HG03342 (cell line): ENCODE results near the gene IMPACT.

Experiments
- ATAC-seq: cut with Tn5 transposase; IDR thresholded peaks from one replicate; pipeline ENCODE4 v1.9.1; 2021; ENCODE audit warnings: mild to moderate bottlenecking, moderate library complexity; ENCODE audit not compliant: unreplicated experiment

Gene IMPACT

GRCh38 chr18:24426398-24427294 is at the start of gene IMPACT:
Gene IMPACT (plus strand): TSS chr18:24426670. CDS start chr18:24426757, 87 bp downstream.
- peak; percentile 90 for ATAC-seq

- no peak for ATAC-seq
Measured at GRCh38 chr18:24378598-24378997, 47.9 kb upstream of the IMPACT start.

GRCh38 chr18:24380163-24380747 is 46.2 kb upstream of the IMPACT start:
- no peak for ATAC-seq

- no peak for ATAC-seq
Measured at GRCh38 chr18:24381126-24381525, 45.3 kb upstream of the IMPACT start.

- ATAC-seq = no peak
Measured at GRCh38 chr18:24386681-24387080, 39.8 kb upstream of the IMPACT start.

- no peak for ATAC-seq
Measured at GRCh38 chr18:24388957-24389356, 37.5 kb upstream of the IMPACT start.

- no peak for ATAC-seq
Measured at GRCh38 chr18:24395049-24395795, 31.2 kb upstream of the IMPACT start.

GRCh38 chr18:24396082-24396633 is 30.3 kb upstream of the IMPACT start:
- no peak for ATAC-seq

- ATAC-seq = peak; percentile 32
Measured at GRCh38 chr18:24397131-24397693, 29.3 kb upstream of the IMPACT start.

GRCh38 chr18:24397694-24398368 is 28.6 kb upstream of the IMPACT start, which contains the start of gene OSBPL1A:
Gene OSBPL1A (minus strand): TSS chr18:24397824. CDS start chr18:24377533, 20,291 bp downstream.
- ATAC-seq = peak; percentile 71

- no peak for ATAC-seq
Measured at GRCh38 chr18:24398540-24398939, 27.9 kb upstream of the IMPACT start.

GRCh38 chr18:24400587-24400986 is 25.9 kb upstream of the IMPACT start:
- no peak for ATAC-seq

GRCh38 chr18:24402209-24402785 is 24.2 kb upstream of the IMPACT start:
- ATAC-seq = no peak

- ATAC-seq = no peak
Measured at GRCh38 chr18:24403076-24403475, 23.4 kb upstream of the IMPACT start.

GRCh38 chr18:24404591-24404990 is 21.9 kb upstream of the IMPACT start:
- ATAC-seq = no peak

GRCh38 chr18:24408496-24408895 is 18.0 kb upstream of the IMPACT start:
- ATAC-seq = no peak

- ATAC-seq = no peak
Measured at GRCh38 chr18:24413148-24413547, 13.3 kb upstream of the IMPACT start.

GRCh38 chr18:24414349-24415003 is 12.0 kb upstream of the IMPACT start:
- no peak for ATAC-seq

- ATAC-seq = no peak
Measured at GRCh38 chr18:24417480-24417879, 9.0 kb upstream of the IMPACT start.
